GM23338 (cell line): Measurements from ENCODE around the gene EPHB1.

Experiments
- REST ChIP-seq: IDR thresholded peaks from one replicate; pipeline ENCODE4 v1.6.1; 2018; ENCODE audit warnings: antibody characterized with exemption; ENCODE audit not compliant: unreplicated experiment
- TF ChIP-seq, protein P1 (sequence below), 2 experiments: fragments of 200-600 bp in 1 of 2; sonication (generic) in 1 of 2; conservative IDR thresholded peaks; 2 replicates each; pipeline versions ENCODE4 v1.5.1 to v1.6.1; 2016 to 2017; ENCODE audit warnings: antibody characterized with exemption in 2 of 2, low read depth in 2 of 2, mild to moderate bottlenecking in 2 of 2, moderate library complexity in 1 of 2

- TF ChIP-seq REST, result no peak
- TF ChIP-seq, protein P1, sequence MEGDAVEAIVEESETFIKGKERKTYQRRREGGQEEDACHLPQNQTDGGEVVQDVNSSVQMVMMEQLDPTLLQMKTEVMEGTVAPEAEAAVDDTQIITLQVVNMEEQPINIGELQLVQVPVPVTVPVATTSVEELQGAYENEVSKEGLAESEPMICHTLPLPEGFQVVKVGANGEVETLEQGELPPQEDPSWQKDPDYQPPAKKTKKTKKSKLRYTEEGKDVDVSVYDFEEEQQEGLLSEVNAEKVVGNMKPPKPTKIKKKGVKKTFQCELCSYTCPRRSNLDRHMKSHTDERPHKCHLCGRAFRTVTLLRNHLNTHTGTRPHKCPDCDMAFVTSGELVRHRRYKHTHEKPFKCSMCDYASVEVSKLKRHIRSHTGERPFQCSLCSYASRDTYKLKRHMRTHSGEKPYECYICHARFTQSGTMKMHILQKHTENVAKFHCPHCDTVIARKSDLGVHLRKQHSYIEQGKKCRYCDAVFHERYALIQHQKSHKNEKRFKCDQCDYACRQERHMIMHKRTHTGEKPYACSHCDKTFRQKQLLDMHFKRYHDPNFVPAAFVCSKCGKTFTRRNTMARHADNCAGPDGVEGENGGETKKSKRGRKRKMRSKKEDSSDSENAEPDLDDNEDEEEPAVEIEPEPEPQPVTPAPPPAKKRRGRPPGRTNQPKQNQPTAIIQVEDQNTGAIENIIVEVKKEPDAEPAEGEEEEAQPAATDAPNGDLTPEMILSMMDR (conservative IDR thresholded peaks at IDR 0.05; ENCODE audit: low read depth in 2 of 2), result no peak
Observed at GRCh38 chr3:135258916-135259315, 463.9 kb downstream of the EPHB1 start.
